Stimulated activated CD4-positive, alpha-beta T cell treated with anti-CD3 and anti-CD28 coated beads, Interleukin-4, amount 100 ng/mL, for 24 hours (primary cell): ENCODE data around the gene CDC42EP4.

Source experiments
- DNase-seq: peaks from one replicate; pipeline ENCODE4 v3.0.0-alpha.2; 2020

The CDC42EP4 gene

GRCh38 chr17:73311781-73312641 is at the start of gene CDC42EP4:
Gene CDC42EP4 (minus strand): TSS chr17:73312001. CDS start chr17:73286500, 25,501 bp downstream.
- DNase-seq: peak; percentile 86

GRCh38 chr17:73360961-73361761 is 49.4 kb upstream of the CDC42EP4 start:
- DNase-seq: no peak

GRCh38 chr17:73359987-73360410 is 48.2 kb upstream of the CDC42EP4 start:
- no peak for DNase-seq

- no peak for DNase-seq
Observed at GRCh38 chr17:73359352-73359751, 47.6 kb upstream of the CDC42EP4 start.

GRCh38 chr17:73358668-73359067 is 46.9 kb upstream of the CDC42EP4 start:
- no peak for DNase-seq

GRCh38 chr17:73357981-73358380 is 46.2 kb upstream of the CDC42EP4 start:
- DNase-seq: no peak

GRCh38 chr17:73357318-73357717 is 45.5 kb upstream of the CDC42EP4 start:
- no peak for DNase-seq

GRCh38 chr17:73356561-73357170 is 44.9 kb upstream of the CDC42EP4 start:
- no peak for DNase-seq

GRCh38 chr17:73354423-73355284 is 42.9 kb upstream of the CDC42EP4 start:
- no peak for DNase-seq

GRCh38 chr17:73352261-73352660 is 40.5 kb upstream of the CDC42EP4 start:
- no peak for DNase-seq

- no peak for DNase-seq
Observed at GRCh38 chr17:73351764-73352163, 40.0 kb upstream of the CDC42EP4 start.

- no peak for DNase-seq
Observed at GRCh38 chr17:73350864-73351263, 39.1 kb upstream of the CDC42EP4 start.

- no peak for DNase-seq
Observed at GRCh38 chr17:73349647-73350046, 37.8 kb upstream of the CDC42EP4 start.

- DNase-seq: no peak
Observed at GRCh38 chr17:73349138-73349537, 37.3 kb upstream of the CDC42EP4 start.

GRCh38 chr17:73348829-73349095 is 37.0 kb upstream of the CDC42EP4 start:
- no peak for DNase-seq

GRCh38 chr17:73348018-73348828 is 36.4 kb upstream of the CDC42EP4 start:
- DNase-seq: no peak

GRCh38 chr17:73347351-73347750 is 35.5 kb upstream of the CDC42EP4 start:
- DNase-seq: no peak

GRCh38 chr17:73346501-73347162 is 34.8 kb upstream of the CDC42EP4 start:
- DNase-seq: no peak

- no peak for DNase-seq
Observed at GRCh38 chr17:73343739-73344454, 32.1 kb upstream of the CDC42EP4 start.

- no peak for DNase-seq
Observed at GRCh38 chr17:73343168-73343634, 31.4 kb upstream of the CDC42EP4 start.
